HCT116 (cell line): ENCODE measurements around the gene WDR82. TPM values are rescaled to one million over a fixed set of nuclear protein-coding genes. Genes with fewer than 3 reads are reported as not detected.

Source experiments
- ATAC-seq: fragments of 200-7000 bp; cut with Tn5 transposase; 2 replicates; pipeline ENCODE4 v1.9.1; 2020; ENCODE audit warnings: mild to moderate bottlenecking, moderate library complexity
- BruUV-seq: library from RNA; stranded (reverse); fragments of 400-500 nt; replicated peaks from 2 replicates; lab custom pipeline; 2021; lab: Mats Ljungman, UMichigan
- CTCF ChIA-PET: fragments of 300-600 bp; sonication (Branson Sonifier 250); formaldehyde crosslinking; loops from one replicate; lab custom pipeline; 2021; ENCODE audit warnings: antibody characterized with exemption; lab: Charles Lee
- POLR2A ChIA-PET: fragments of 300-600, 350-600 bp; sonication (Branson Sonifier 250); formaldehyde crosslinking; loops from one replicate; lab custom pipeline; 2021; ENCODE audit warnings: antibody characterized with exemption; lab: Charles Lee
- RAD21 ChIA-PET, 2 experiments: fragments of 300-600 bp; sonication (Branson Sonifier 250); formaldehyde crosslinking; loops; one replicate each; lab custom pipeline; 2023; ENCODE audit warnings: low total read pairs in 2 of 2; ENCODE audit not compliant: uncharacterized antibody in 2 of 2, unreplicated experiment in 2 of 2, low non-redundant PET in 1 of 2; lab: Charles Lee
- DNase-seq: peaks from one replicate; pipeline ENCODE4 v3.0.0-alpha.2; 2010; ENCODE audit warnings: low read depth, low spot score
- H2AFZ ChIP-seq: fragments of 200-600 bp; shearing (Covaris generic), sonication (generic); 2 replicates; pipeline ENCODE4 v1.6.1; 2017; ENCODE audit warnings: low read depth, mixed run types, mixed read lengths, antibody characterized with exemption, low read length; ENCODE audit not compliant: poor library complexity, severe bottlenecking
- H3K27ac ChIP-seq: 2 replicates; pipeline ENCODE4 v1.5.1; 2012; ENCODE audit warnings: low read depth, low read length
- H3K27me3 ChIP-seq: fragments of 200-600 bp; sonication (generic); 2 replicates; pipeline ENCODE4 v1.6.1; 2016; ENCODE audit warnings: mixed run types, low read length, mixed read lengths; ENCODE audit not compliant: insufficient read depth
- H3K36me3 ChIP-seq, 2 experiments: fragments of 200-500 bp in 1 of 2; fragments of 200-600 bp in 1 of 2; sonication (Bioruptor generic) in 1 of 2; sonication (generic) in 1 of 2; 2 replicates each; pipeline versions ENCODE4 v1.5.1 to v1.6.1; 2014 to 2016; ENCODE audit warnings: low read length in 2 of 2, inconsistent platforms in 1 of 2, mixed read lengths in 1 of 2, mixed run types in 1 of 2; ENCODE audit not compliant: insufficient read depth in 2 of 2, control insufficient read depth in 1 of 2
- H3K4me1 ChIP-seq, 2 experiments: fragments of 200-600 bp in 1 of 2; sonication (generic) in 1 of 2; 2 replicates each; pipeline versions ENCODE4 v1.5.1 to v1.6.1; 2012 to 2017; ENCODE audit warnings: low read length in 2 of 2, inconsistent platforms in 1 of 2, mild to moderate bottlenecking in 1 of 2, mixed read lengths in 1 of 2, mixed run types in 1 of 2, moderate library complexity in 1 of 2; ENCODE audit not compliant: insufficient read depth in 2 of 2, control insufficient read depth in 1 of 2
- H3K4me2 ChIP-seq: fragments of 200-600 bp; sonication (generic); 2 replicates; pipeline ENCODE4 v1.6.1; 2017; ENCODE audit warnings: mixed run types, low read length, mixed read lengths
- H3K4me3 ChIP-seq, 2 experiments: fragments of 200-600 bp in 1 of 2; sonication (generic) in 1 of 2; replicated peaks in 1 of 2; 2 replicates each; pipeline ENCODE4 v1.5.1; 2011 to 2016; ENCODE audit warnings: low read length in 2 of 2, control low read depth in 1 of 2, low read depth in 1 of 2, mild to moderate bottlenecking in 1 of 2, mixed read lengths in 1 of 2, mixed run types in 1 of 2
- H3K79me2 ChIP-seq: fragments of 200-600 bp; sonication (generic); 2 replicates; pipeline ENCODE4 v1.6.1; 2017; ENCODE audit warnings: mild to moderate bottlenecking, mixed run types, low read length, moderate library complexity, mixed read lengths; ENCODE audit not compliant: insufficient read depth
- H3K9ac ChIP-seq: fragments of 200-600 bp; sonication (generic); 2 replicates; pipeline ENCODE4 v1.6.1; 2016; ENCODE audit warnings: low read length, mixed read lengths
- H3K9me2 ChIP-seq: fragments of 200-600 bp; sonication (generic), shearing (Covaris generic); 2 replicates; pipeline ENCODE4 v1.6.1; 2017; ENCODE audit warnings: mixed run types, mild to moderate bottlenecking, moderate library complexity; ENCODE audit not compliant: insufficient read depth
- H3K9me3 ChIP-seq, 2 experiments: fragments of 200-500 bp in 1 of 2; fragments of 200-600 bp in 1 of 2; sonication (Bioruptor generic) in 1 of 2; sonication (generic) in 1 of 2; 2 replicates each; pipeline ENCODE4 v1.6.1; 2014 to 2017; ENCODE audit warnings: low read length in 2 of 2, mixed read lengths in 2 of 2, inconsistent platforms in 1 of 2, low read depth in 1 of 2, mild to moderate bottlenecking in 1 of 2, mixed run types in 1 of 2, moderate library complexity in 1 of 2; ENCODE audit not compliant: control insufficient read depth in 1 of 2, insufficient read depth in 1 of 2
- H4K20me1 ChIP-seq: fragments of 200-600 bp; sonication (generic), shearing (Covaris generic); 2 replicates; pipeline ENCODE4 v1.6.1; 2017; ENCODE audit warnings: mixed run types, mild to moderate bottlenecking, moderate library complexity; ENCODE audit not compliant: insufficient read depth
- ATF3 ChIP-seq: IDR thresholded peaks from 2 replicates; pipeline ENCODE4 v1.6.1; 2012
- CBX3 ChIP-seq: IDR thresholded peaks from 2 replicates; pipeline ENCODE4 v1.6.1; 2012; ENCODE audit warnings: low read depth
- CEBPB ChIP-seq: IDR thresholded peaks from 2 replicates; pipeline ENCODE4 v1.6.1; 2012; ENCODE audit warnings: low read depth
- CTCF ChIP-seq, 3 experiments: fragments of 200-600 bp in 1 of 3; sonication (generic) in 1 of 3; IDR thresholded peaks in 2 of 3; conservative IDR thresholded peaks in 1 of 3; 2 replicates each; pipeline ENCODE4 v1.5.1; 2012 to 2017; ENCODE audit warnings: low read depth in 2 of 3, low read length in 2 of 3, antibody characterized with exemption in 1 of 3, borderline replicate concordance in 1 of 3, control low read depth in 1 of 3, mild to moderate bottlenecking in 1 of 3, mixed read lengths in 1 of 3, mixed run types in 1 of 3, moderate library complexity in 1 of 3; ENCODE audit not compliant: insufficient read depth in 1 of 3
- EGR1 ChIP-seq: IDR thresholded peaks from 2 replicates; pipeline ENCODE4 v1.6.1; 2012; ENCODE audit warnings: low read depth
- ELF1 ChIP-seq: IDR thresholded peaks from 2 replicates; pipeline ENCODE4 v1.6.1; 2012; ENCODE audit warnings: low read depth, borderline replicate concordance
- EZH2 ChIP-seq: fragments of 200-600 bp; sonication (generic); IDR thresholded peaks from 2 replicates; pipeline ENCODE4 v1.6.1; 2017; ENCODE audit warnings: antibody characterized with exemption, mixed run types
- EZH2phosphoT487 ChIP-seq: fragments of 200-600 bp; IDR thresholded peaks from 2 replicates; pipeline ENCODE4 v1.6.1; 2018; ENCODE audit warnings: antibody characterized with exemption, borderline replicate concordance
- FOSL1 ChIP-seq: IDR thresholded peaks from 2 replicates; pipeline ENCODE4 v1.6.1; 2012; ENCODE audit warnings: low read depth
- JUND ChIP-seq: IDR thresholded peaks from 2 replicates; pipeline ENCODE4 v1.6.1; 2012
- MAX ChIP-seq: IDR thresholded peaks from 2 replicates; pipeline ENCODE4 v1.6.1; 2012
- POLR2A ChIP-seq: IDR thresholded peaks from 2 replicates; pipeline ENCODE4 v1.7.0; 2011; ENCODE audit warnings: borderline replicate concordance; ENCODE audit not compliant: insufficient read depth, insufficient read length; ENCODE audit errors: extremely low read depth
- POLR2AphosphoS5 ChIP-seq: IDR thresholded peaks from 2 replicates; pipeline ENCODE4 v1.6.1; 2011; ENCODE audit warnings: mild to moderate bottlenecking, low read depth, low read length, moderate library complexity
- RAD21 ChIP-seq: IDR thresholded peaks from 2 replicates; pipeline ENCODE4 v1.6.1; 2012; ENCODE audit warnings: low read depth, mild to moderate bottlenecking
- REST ChIP-seq: IDR thresholded peaks from 2 replicates; pipeline ENCODE4 v1.6.1; 2012; ENCODE audit warnings: low read depth
- SP1 ChIP-seq: IDR thresholded peaks from 2 replicates; pipeline ENCODE4 v1.6.1; 2012; ENCODE audit warnings: low read depth
- TCF7L2 ChIP-seq: IDR thresholded peaks from 2 replicates; pipeline ENCODE4 v1.7.0; 2011; ENCODE audit warnings: borderline replicate concordance, inconsistent platforms; ENCODE audit not compliant: insufficient read depth, insufficient read length; ENCODE audit errors: extremely low read depth
- ZBTB33 ChIP-seq: IDR thresholded peaks from 2 replicates; pipeline ENCODE4 v1.6.1; 2011; ENCODE audit warnings: mild to moderate bottlenecking, low read length, moderate library complexity; ENCODE audit not compliant: insufficient replicate concordance; ENCODE audit errors: extremely low read depth
- ZFX ChIP-seq: fragments of 450-650 bp; IDR thresholded peaks from 2 replicates; pipeline ENCODE4 v1.6.1; 2017
- ZNF274 ChIP-seq: fragments of 200-500 bp; sonication (Bioruptor generic); IDR thresholded peaks from 2 replicates; pipeline ENCODE4 v1.6.1; 2014; ENCODE audit warnings: mild to moderate bottlenecking, low read depth, low read length, inconsistent platforms
- intact Hi-C: fragments of 100-400 bp; cut with micrococcal nuclease; formaldehyde crosslinking; loops from 2 replicates; pipeline ENCODE4 v1.10.0; 2022
- total RNA-seq: library from RNA; stranded (reverse); gene quantifications from one replicate; pipeline ENCODE4 v1.2.1, GENCODE V29; 2021; ENCODE audit not compliant: unreplicated experiment

Gene WDR82
- total RNA-seq, 1 experiment from 2014 or later: 89.7 TPM

GRCh38 chr3:52305926-52306325, 27.5 kb upstream of the WDR82 start:
- ATAC-seq: no peak
- TF ChIP-seq POLR2A: no peak
- no peak for TF ChIP-seq JUND
- no peak for TF ChIP-seq CBX3
- TF ChIP-seq ZNF274: no peak
- no peak for TF ChIP-seq POLR2AphosphoS5
- no peak for TF ChIP-seq REST
- TF ChIP-seq ELF1: no peak
- no peak for TF ChIP-seq CTCF (IDR thresholded peaks at IDR 0.05 in 2 of 3, conservative IDR thresholded peaks at IDR 0.05 in 1 of 3; ENCODE audit: borderline replicate concordance in 1 of 3, insufficient read depth in 1 of 3, low read depth in 2 of 3, low read length in 2 of 3)
- no peak for TF ChIP-seq ATF3
- no peak for TF ChIP-seq EZH2
- no peak for TF ChIP-seq RAD21
- TF ChIP-seq TCF7L2: no peak
- TF ChIP-seq ZFX: no peak
- no peak for TF ChIP-seq EGR1
- no peak for TF ChIP-seq MAX
- TF ChIP-seq CEBPB: no peak
- TF ChIP-seq FOSL1: no peak
- no peak for TF ChIP-seq EZH2phosphoT487
- no peak for TF ChIP-seq SP1
- no peak for TF ChIP-seq ZBTB33

More at GRCh38 chr3:52305926-52306325, 27.5 kb upstream of the WDR82 start:
- CTCF ChIA-PET: no interaction called here
- no peaks in the 10 kb centered on the region for H3K36me3 ChIP-seq
- H3K4me1 ChIP-seq: peaks cover 0 to under 1% of the 10 kb centered on the region in 2 experiments; a peak in 1 of 4 replicates
- intact Hi-C loops: no loop called here
- no peaks in the 10 kb centered on the region for H3K9me3 ChIP-seq
- no peak overlapping the region for H3K4me3 ChIP-seq
- H3K79me2 ChIP-seq: no peaks in the 10 kb centered on the region
- POLR2A ChIA-PET: no interaction called here
- DNase-seq: no peak
- H3K9ac ChIP-seq: no peak overlapping the region
- H2AFZ ChIP-seq: no peak overlapping the region
- no TSS peak for BruUV-seq
- no peaks in the 10 kb centered on the region for H4K20me1 ChIP-seq
- H3K4me2 ChIP-seq: no peak overlapping the region
- no peaks in the 10 kb centered on the region for H3K9me2 ChIP-seq
- no peak overlapping the region for H3K27ac ChIP-seq
- no peaks in the 10 kb centered on the region for H3K27me3 ChIP-seq
- RAD21 ChIA-PET: no interaction called here
